ENCODE measurements around the gene ZNF813. TPM values are rescaled to one million over a fixed set of nuclear protein-coding genes. Genes with fewer than 3 reads are reported as not detected.

The ZNF813 gene
- polyA plus RNA-seq, 1 donor (not counting 4 experiments of a cell fraction or from before 2014, with no cell fraction given): 2.5 TPM

GRCh38 chr19:53507523-53508442 is 40.2 kb downstream of the ZNF813 start:
- H3K9me3 ChIP-seq (ENCODE audit: control insufficient read depth, low read depth, low read length): peaks cover 2% of the 10 kb centered on the region
- DNase-seq (ENCODE audit: low read depth, low spot score): no peak

GRCh38 chr19:53509443-53509842 is 41.9 kb downstream of the ZNF813 start:
- dilution Hi-C loops (cut with MboI; ENCODE audit: extremely low pct_ligation_motif_present, low sequenced_read_pairs): no loop called here
- FAIRE-seq (no peak), DNase-seq (ENCODE audit: low read depth, low spot score) (no peak)
- Histone ChIP-seq H3K4me2 (ENCODE audit: control insufficient read depth, extremely low read depth, insufficient read depth, low read depth, low read length) (no peak overlapping the region), H3K79me2 (ENCODE audit: control insufficient read depth, insufficient read depth, low read length) (no peaks in the 10 kb centered on the region), H3K4me1 (ENCODE audit: control insufficient read depth, extremely low read depth, insufficient read depth, low read length) (no peaks in the 10 kb centered on the region), H2AFZ (ENCODE audit: control insufficient read depth, low read length) (no peak overlapping the region), H3K4me3 (ENCODE audit: control insufficient read depth in 2 of 3, extremely low read depth in 1 of 3, insufficient read depth in 2 of 3, low read depth in 1 of 3, low read length in 3 of 3) (no peak overlapping the region), H3K9ac (ENCODE audit: control insufficient read depth, extremely low read depth, insufficient read depth, low read length) (no peak overlapping the region), H3K27ac (ENCODE audit: control insufficient read depth, insufficient read depth, low read length) (no peak overlapping the region), H3K9me1 (ENCODE audit: control insufficient read depth, extremely low read depth, insufficient read depth, low read length) (no peaks in the 10 kb centered on the region), H3K9me3 (ENCODE audit: control insufficient read depth, low read depth, low read length) (peaks cover 2% of the 10 kb centered on the region), H3K36me3 (ENCODE audit: control insufficient read depth in 2 of 2, extremely low read depth in 1 of 2, insufficient read depth in 2 of 2, low read length in 2 of 2) (no peaks in the 10 kb centered on the region), H3K27me3 (ENCODE audit: control insufficient read depth, extremely low read depth, insufficient read depth, low read length) (no peaks in the 10 kb centered on the region), H4K20me1 (ENCODE audit: control insufficient read depth, extremely low read depth, insufficient read depth, low read length) (no peaks in the 10 kb centered on the region)
- no peak for TF ChIP-seq CTCF (optimal IDR thresholded peaks at IDR 0.05 in 1 of 3, IDR thresholded peaks at IDR 0.05 in 1 of 3, conservative IDR thresholded peaks at IDR 0.05 in 1 of 3; ENCODE audit: extremely low read depth in 1 of 3, insufficient read depth in 2 of 3, low read length in 3 of 3)
- TF ChIP-seq EZH2 (IDR thresholded peaks at IDR 0.05; ENCODE audit: low read length): no peak

More at GRCh38 chr19:53507523-53508442, 40.2 kb downstream of the ZNF813 start:
- no peaks in the 10 kb centered on the region for H4K20me1 ChIP-seq (ENCODE audit: control insufficient read depth, extremely low read depth, insufficient read depth, low read length)
- no peaks in the 10 kb centered on the region for H3K79me2 ChIP-seq (ENCODE audit: control insufficient read depth, insufficient read depth, low read length)
- H3K27ac ChIP-seq (ENCODE audit: control insufficient read depth, insufficient read depth, low read length): no peak overlapping the region
- dilution Hi-C loops (cut with MboI; ENCODE audit: extremely low pct_ligation_motif_present, low sequenced_read_pairs): no loop called here
- no peak overlapping the region for H3K4me2 ChIP-seq (ENCODE audit: control insufficient read depth, extremely low read depth, insufficient read depth, low read depth, low read length)
- no peaks in the 10 kb centered on the region for H3K36me3 ChIP-seq (ENCODE audit: control insufficient read depth in 2 of 2, extremely low read depth in 1 of 2, insufficient read depth in 2 of 2, low read length in 2 of 2)
- no peak for FAIRE-seq
- no peak overlapping the region for H2AFZ ChIP-seq (ENCODE audit: control insufficient read depth, low read length)
- TF ChIP-seq CTCF (optimal IDR thresholded peaks at IDR 0.05 in 1 of 3, IDR thresholded peaks at IDR 0.05 in 1 of 3, conservative IDR thresholded peaks at IDR 0.05 in 1 of 3; ENCODE audit: extremely low read depth in 1 of 3, insufficient read depth in 2 of 3, low read length in 3 of 3) (no peak), EZH2 (IDR thresholded peaks at IDR 0.05; ENCODE audit: low read length) (no peak)
- H3K27me3 ChIP-seq (ENCODE audit: control insufficient read depth, extremely low read depth, insufficient read depth, low read length): no peaks in the 10 kb centered on the region
- H3K4me1 ChIP-seq (ENCODE audit: control insufficient read depth, extremely low read depth, insufficient read depth, low read length): no peaks in the 10 kb centered on the region
- no peaks in the 10 kb centered on the region for H3K9me1 ChIP-seq (ENCODE audit: control insufficient read depth, extremely low read depth, insufficient read depth, low read length)
- no peak overlapping the region for H3K4me3 ChIP-seq (ENCODE audit: control insufficient read depth in 2 of 3, extremely low read depth in 1 of 3, insufficient read depth in 2 of 3, low read depth in 1 of 3, low read length in 3 of 3)
- no peak overlapping the region for H3K9ac ChIP-seq (ENCODE audit: control insufficient read depth, extremely low read depth, insufficient read depth, low read length)

Data from keratinocyte (primary cell).